T-cell (primary cell): ENCODE measurements around the gene ISM1. TPM values are rescaled to one million over a fixed set of nuclear protein-coding genes. Genes with fewer than 3 reads are reported as not detected.

ENCODE experiments used
- ATAC-seq, 4 experiments: fragments of 200-7000 bp in 3 of 4; fragments of 150-1000 bp in 1 of 4; cut with Tn5 transposase; replicated peaks in 1 of 4; 1 replicate in 3 of 4; 2 replicates in 1 of 4; pipeline ENCODE4 v1.10.0; 2021; ENCODE audit warnings: moderate library complexity in 3 of 4, mild to moderate bottlenecking in 2 of 4, moderate number of reproducible peaks in 1 of 4
- CTCF ChIA-PET, 2 donors: fragments of 300-600 bp; sonication (Branson Sonifier 250); formaldehyde crosslinking; loops; one replicate each; lab custom pipeline; 2022; ENCODE audit warnings: antibody characterized with exemption in 2 of 2; lab: Charles Lee
- POLR2A ChIA-PET, 2 donors: fragments of 300-600 bp; sonication (Branson Sonifier 250); formaldehyde crosslinking; loops; one replicate each; lab custom pipeline; 2022; ENCODE audit warnings: antibody characterized with exemption in 2 of 2; lab: Charles Lee
- DNase-seq, 35 experiments: peaks; one replicate each; pipeline versions ENCODE4 v3.0.0 to v3.0.0-alpha.2; 2013 to 2023
- H3K27ac ChIP-seq: one replicate; pipeline ENCODE4 v1.5.1; 2013; ENCODE audit warnings: low read length
- H3K27me3 ChIP-seq, 2 experiments: replicated peaks in 1 of 2; 1 replicate in 1 of 2; 2 replicates in 1 of 2; pipeline versions ENCODE4 v1.6.1 to v1.7.0; 2013; ENCODE audit warnings: low read length in 1 of 2, mixed read lengths in 1 of 2; ENCODE audit not compliant: control insufficient read depth in 2 of 2, insufficient read depth in 2 of 2; ENCODE audit errors: extremely low read depth in 1 of 2
- H3K36me3 ChIP-seq, 2 donors: 1 replicate in 1 of 2; 2 replicates in 1 of 2; pipeline versions ENCODE4 v1.6.1 to v1.7.0; 2013; ENCODE audit warnings: low read length in 1 of 2; ENCODE audit not compliant: control insufficient read depth in 2 of 2, insufficient read depth in 1 of 2; ENCODE audit errors: extremely low read depth in 1 of 2
- H3K4me1 ChIP-seq, 2 experiments: 1 replicate in 1 of 2; 2 replicates in 1 of 2; pipeline versions ENCODE4 v1.6.1 to v1.7.0; 2013; ENCODE audit warnings: low read length in 2 of 2, mixed read lengths in 1 of 2; ENCODE audit not compliant: insufficient read depth in 2 of 2, control insufficient read depth in 1 of 2; ENCODE audit errors: extremely low read depth in 1 of 2
- H3K4me3 ChIP-seq, 2 donors: 1 replicate in 1 of 2; 2 replicates in 1 of 2; pipeline versions ENCODE4 v1.5.1 to v1.7.0; 2013; ENCODE audit warnings: mild to moderate bottlenecking in 2 of 2, low read length in 1 of 2, moderate library complexity in 1 of 2; ENCODE audit not compliant: control insufficient read depth in 1 of 2; ENCODE audit errors: extremely low read depth in 1 of 2
- H3K9me3 ChIP-seq: 2 replicates; pipeline ENCODE4 v1.7.0; 2013
- H3K27ac Mint-ChIP-seq, 2 donors: one replicate each; pipeline ENCODE4 v1.8.0; 2020 to 2021; ENCODE audit warnings: mild to moderate bottlenecking in 2 of 2, mixed read lengths in 2 of 2
- H3K27me3 Mint-ChIP-seq, 2 donors: one replicate each; pipeline ENCODE4 v1.8.0; 2021 to 2022; ENCODE audit warnings: mixed read lengths in 2 of 2
- H3K36me3 Mint-ChIP-seq: one replicate; pipeline ENCODE4 v1.8.0; 2021; ENCODE audit warnings: mixed read lengths
- H3K4me1 Mint-ChIP-seq, 3 donors: one replicate each; pipeline ENCODE4 v1.8.0; 2020 to 2022; ENCODE audit warnings: mixed read lengths in 3 of 3, mild to moderate bottlenecking in 1 of 3
- H3K4me3 Mint-ChIP-seq, 3 donors: one replicate each; pipeline ENCODE4 v1.8.0; 2020 to 2022; ENCODE audit warnings: mild to moderate bottlenecking in 3 of 3, mixed read lengths in 3 of 3, moderate library complexity in 3 of 3
- H3K9me3 Mint-ChIP-seq, 3 donors: one replicate each; pipeline ENCODE4 v1.8.0; 2020 to 2022; ENCODE audit warnings: mixed read lengths in 3 of 3
- WGBS: methylation state at CpG from one replicate; pipeline ENCODE4 v1.1.5; 2013; ENCODE audit warnings: missing lambda C conversion rate; ENCODE audit not compliant: insufficient coverage; 5-methylcytosine and 5-hydroxymethylcytosine counted together
- total RNA-seq, 35 experiments: library from RNA in 6 of 35; stranded (reverse) in 6 of 35; fragments of 120-200 nt in 1 of 35; gene quantifications; one replicate each; pipeline versions ENCODE4 v1.2.1 to v1.2.4 and lab custom pipeline; 2013 to 2026

Gene ISM1
- total RNA-seq, 5 donors from 2014 or later (not counting 1 experiment from before 2014, with no cell fraction given) = 2.9 to 6.2 (median 4.5) TPM

- Histone ChIP-seq H3K36me3 (no peaks in the 10 kb centered on the region), H3K27ac (no peak overlapping the region), H3K4me1 (no peaks in the 10 kb centered on the region), H3K4me3 (no peak overlapping the region), H3K9me3 (no peaks in the 10 kb centered on the region), H3K27me3 (peaks cover 0 to 4% of the 10 kb centered on the region in 2 experiments)
- WGBS = 79% methylated on average over 1 of the region's 2 CpGs
- POLR2A ChIA-PET = no interaction called here
- ATAC-seq = no peak
- H3K36me3 Mint-ChIP-seq = peaks cover 27% of the 10 kb centered on the region
- H3K4me3 Mint-ChIP-seq = no peak overlapping the region
- no peak for DNase-seq
- H3K9me3 Mint-ChIP-seq = no peaks in the 10 kb centered on the region
- no peaks in the 10 kb centered on the region for H3K27me3 Mint-ChIP-seq
- CTCF ChIA-PET = interaction anchor here in 1 of 2 donors (0.6 to 0.8 kb wide), 2 partner anchors 8 to 377 kb away, joined by 3 read pairs; no protein-coding TSS in a partner anchor
- H3K27ac Mint-ChIP-seq = no peak overlapping the region
- H3K4me1 Mint-ChIP-seq = no peaks in the 10 kb centered on the region
These were observed 73.4 kb downstream of the ISM1 start for GRCh38 chr20:13294522-13294921.

- Mint-ChIP-seq H3K4me1 (no peaks in the 10 kb centered on the region), H3K36me3 (peaks cover 27% of the 10 kb centered on the region), H3K27me3 (no peaks in the 10 kb centered on the region), H3K4me3 (no peak overlapping the region), H3K9me3 (no peaks in the 10 kb centered on the region), H3K27ac (no peak overlapping the region)
- peaks cover 0 to 4% of the 10 kb centered on the region in 2 experiments for H3K27me3 ChIP-seq
- WGBS = 77% methylated on average over 8 of the region's 8 CpGs
- no peak for ATAC-seq
- H3K36me3 ChIP-seq = no peaks in the 10 kb centered on the region
- H3K4me3 ChIP-seq = no peak overlapping the region
- POLR2A ChIA-PET = no interaction called here
- H3K9me3 ChIP-seq = no peaks in the 10 kb centered on the region
- DNase-seq = no peak
- CTCF ChIA-PET = no interaction called here
- no peak overlapping the region for H3K27ac ChIP-seq
- no peaks in the 10 kb centered on the region for H3K4me1 ChIP-seq
These were observed 74.6 kb downstream of the ISM1 start for GRCh38 chr20:13295637-13296036.

- peaks cover 23% of the 10 kb centered on the region for H3K36me3 Mint-ChIP-seq
- no peaks in the 10 kb centered on the region for H3K9me3 Mint-ChIP-seq
- Histone ChIP-seq H3K27ac (no peak overlapping the region), H3K36me3 (no peaks in the 10 kb centered on the region), H3K4me3 (no peak overlapping the region), H3K27me3 (peaks cover 0 to 4% of the 10 kb centered on the region in 2 experiments), H3K4me1 (no peaks in the 10 kb centered on the region), H3K9me3 (no peaks in the 10 kb centered on the region)
- 100% methylated on average over 1 of the region's 4 CpGs for WGBS
- H3K4me3 Mint-ChIP-seq = no peak overlapping the region
- DNase-seq = no peak
- no peak overlapping the region for H3K27ac Mint-ChIP-seq
- no peaks in the 10 kb centered on the region for H3K4me1 Mint-ChIP-seq
- ChIA-PET CTCF (interaction anchor here in 1 of 2 donors (0.6 kb wide), 1 partner anchor 9 kb away, joined by 6 read pairs; no protein-coding TSS in a partner anchor), POLR2A (no interaction called here)
- no peaks in the 10 kb centered on the region for H3K27me3 Mint-ChIP-seq
- no peak for ATAC-seq
These were observed 75.0 kb downstream of the ISM1 start for GRCh38 chr20:13296070-13296469.

GRCh38 chr20:13297147-13297899 is 76.2 kb downstream of the ISM1 start:
- no peaks in the 10 kb centered on the region for H3K27me3 Mint-ChIP-seq
- peaks cover 14% of the 10 kb centered on the region for H3K36me3 Mint-ChIP-seq
- H3K36me3 ChIP-seq = no peaks in the 10 kb centered on the region
- H3K27ac Mint-ChIP-seq = no peak overlapping the region
- no peak overlapping the region for H3K27ac ChIP-seq
- ATAC-seq (no peak), DNase-seq (no peak)
- no peaks in the 10 kb centered on the region for H3K4me1 Mint-ChIP-seq
- CTCF ChIA-PET = interaction anchor here in 1 of 2 donors (1.3 kb wide), 1 partner anchor 43 kb away, joined by 3 read pairs; no protein-coding TSS in a partner anchor
- 77% methylated on average over 4 of the region's 5 CpGs for WGBS
- H3K4me3 Mint-ChIP-seq = no peak overlapping the region
- no peaks in the 10 kb centered on the region for H3K4me1 ChIP-seq
- no peak overlapping the region for H3K4me3 ChIP-seq
- no peaks in the 10 kb centered on the region for H3K9me3 ChIP-seq
- POLR2A ChIA-PET = interaction anchor here in 1 of 2 donors (0.6 kb wide), 1 partner anchor 215 kb away, joined by 3 read pairs; no protein-coding TSS in a partner anchor
- peaks cover 0 to 4% of the 10 kb centered on the region in 2 experiments for H3K27me3 ChIP-seq
- H3K9me3 Mint-ChIP-seq = no peaks in the 10 kb centered on the region

GRCh38 chr20:13298692-13299373 is 77.8 kb downstream of the ISM1 start:
- no peak for DNase-seq
- Histone ChIP-seq H3K36me3 (no peaks in the 10 kb centered on the region), H3K9me3 (no peaks in the 10 kb centered on the region), H3K4me3 (no peak overlapping the region), H3K4me1 (no peaks in the 10 kb centered on the region), H3K27ac (no peak overlapping the region), H3K27me3 (peaks cover 0 to 3% of the 10 kb centered on the region in 2 experiments)
- Mint-ChIP-seq H3K9me3 (no peaks in the 10 kb centered on the region), H3K27me3 (no peaks in the 10 kb centered on the region), H3K4me1 (no peaks in the 10 kb centered on the region), H3K36me3 (peaks cover 11% of the 10 kb centered on the region), H3K27ac (no peak overlapping the region), H3K4me3 (no peak overlapping the region)
- CTCF ChIA-PET = no interaction called here
- 90% methylated on average over 28 of the region's 29 CpGs for WGBS
- ATAC-seq = no peak
- POLR2A ChIA-PET = no interaction called here

- CTCF ChIA-PET = no interaction called here
- H3K9me3 ChIP-seq = no peaks in the 10 kb centered on the region
- no peak overlapping the region for H3K27ac ChIP-seq
- Mint-ChIP-seq H3K4me1 (no peaks in the 10 kb centered on the region), H3K4me3 (no peak overlapping the region), H3K36me3 (peaks cover 11% of the 10 kb centered on the region), H3K9me3 (no peaks in the 10 kb centered on the region), H3K27me3 (no peaks in the 10 kb centered on the region), H3K27ac (no peak overlapping the region)
- WGBS = 94% methylated on average over 8 of the region's 18 CpGs
- no peaks in the 10 kb centered on the region for H3K4me1 ChIP-seq
- no peak for DNase-seq
- H3K4me3 ChIP-seq = no peak overlapping the region
- no peaks in the 10 kb centered on the region for H3K36me3 ChIP-seq
- POLR2A ChIA-PET = interaction anchor here in 1 of 2 donors (0.6 kb wide), 1 partner anchor 516 kb away, joined by 4 read pairs; no protein-coding TSS in a partner anchor
- peaks cover 0 to 3% of the 10 kb centered on the region in 2 experiments for H3K27me3 ChIP-seq
- ATAC-seq = no peak
These were observed 78.3 kb downstream of the ISM1 start for GRCh38 chr20:13299401-13299800.
